Peyer's patch (tissue), 4 donors: Measurements from ENCODE around the gene SLC25A26. TPM values are rescaled to one million over a fixed set of nuclear protein-coding genes. Genes with fewer than 3 reads are reported as not detected.

Experiments used
- DNase-seq, 3 donors: peaks; one replicate each; pipeline ENCODE4 v3.0.0-alpha.2; 2017 to 2019
- H3K27ac ChIP-seq, 4 donors: fragments of 200-600 bp; sonication (generic); one replicate each; pipeline ENCODE4 v1.5.1; 2016 to 2019
- H3K27me3 ChIP-seq, 2 donors: fragments of 200-600 bp; sonication (generic); one replicate each; pipeline ENCODE4 v1.5.1; 2019
- H3K36me3 ChIP-seq, 3 donors: fragments of 200-600 bp; sonication (generic); one replicate each; pipeline ENCODE4 v1.5.1; 2016 to 2019
- H3K4me1 ChIP-seq, 4 donors: fragments of 200-600 bp; sonication (generic); one replicate each; pipeline ENCODE4 v1.5.1; 2016 to 2019
- H3K4me3 ChIP-seq, 4 donors: fragments of 200-600 bp; sonication (generic); 1 replicate in 3 of 4; 2 replicates in 1 of 4; pipeline ENCODE4 v1.5.1; 2016 to 2019; ENCODE audit warnings: mild to moderate bottlenecking in 1 of 4
- H3K9me3 ChIP-seq, 4 donors: fragments of 200-600 bp; sonication (generic); one replicate each; pipeline ENCODE4 v1.5.1; 2016 to 2019; ENCODE audit warnings: mild to moderate bottlenecking in 1 of 4
- CTCF ChIP-seq, 6 experiments: fragments of 450-650 bp in 4 of 6; fragments of 200-600 bp in 2 of 6; sonication (generic) in 1 of 6; IDR thresholded peaks; one replicate each; pipeline ENCODE4 v1.5.1; 2017 to 2019; ENCODE audit warnings: antibody characterized with exemption in 6 of 6, mild to moderate bottlenecking in 3 of 6, moderate library complexity in 1 of 6
- POLR2A ChIP-seq, 2 donors: fragments of 450-650 bp; IDR thresholded peaks; one replicate each; pipeline ENCODE4 v1.5.1; 2017; ENCODE audit warnings: antibody characterized with exemption in 2 of 2, mild to moderate bottlenecking in 2 of 2, moderate library complexity in 2 of 2
- total RNA-seq, 4 donors: library from RNA; depleted of rRNA; stranded (reverse); fragments of >200 nt; gene quantifications; one replicate each; pipeline ENCODE4 v1.1.0, GENCODE V29; 2016

The SLC25A26 gene
- total RNA-seq, 4 donors from 2014 or later: 11.9 to 28.9 (median 17.7) TPM

- Histone ChIP-seq H3K27ac (no peak overlapping the region), H3K9me3 (no peaks in the 10 kb centered on the region), H3K27me3 (no peaks in the 10 kb centered on the region), H3K4me1 (no peaks in the 10 kb centered on the region), H3K36me3 (no peaks in the 10 kb centered on the region), H3K4me3 (no peak overlapping the region)
- DNase-seq: no peak
- TF ChIP-seq POLR2A (IDR thresholded peaks at IDR 0.05) (no peak), CTCF (IDR thresholded peaks at IDR 0.05) (no peak)
Measured at GRCh38 chr3:66227051-66227450, 6.2 kb downstream of the SLC25A26 start.

GRCh38 chr3:66227915-66228314, 7.1 kb downstream of the SLC25A26 start:
- Histone ChIP-seq H3K4me1 (no peaks in the 10 kb centered on the region), H3K9me3 (no peaks in the 10 kb centered on the region), H3K36me3 (no peaks in the 10 kb centered on the region), H3K4me3 (no peak overlapping the region), H3K27ac (no peak overlapping the region), H3K27me3 (no peaks in the 10 kb centered on the region)
- no peak for TF ChIP-seq POLR2A (IDR thresholded peaks at IDR 0.05)
- no peak for TF ChIP-seq CTCF (IDR thresholded peaks at IDR 0.05)
- DNase-seq: no peak

- DNase-seq: no peak
- Histone ChIP-seq H3K27me3 (no peaks in the 10 kb centered on the region), H3K36me3 (no peaks in the 10 kb centered on the region), H3K9me3 (no peaks in the 10 kb centered on the region), H3K27ac (no peak overlapping the region), H3K4me3 (no peak overlapping the region), H3K4me1 (no peaks in the 10 kb centered on the region)
- TF ChIP-seq POLR2A (IDR thresholded peaks at IDR 0.05): no peak
- TF ChIP-seq CTCF (IDR thresholded peaks at IDR 0.05): no peak
Measured at GRCh38 chr3:66228707-66229106, 7.9 kb downstream of the SLC25A26 start.

GRCh38 chr3:66229931-66230330, 9.1 kb downstream of the SLC25A26 start:
- DNase-seq: no peak
- TF ChIP-seq POLR2A (IDR thresholded peaks at IDR 0.05) (no peak), CTCF (IDR thresholded peaks at IDR 0.05) (no peak)
- Histone ChIP-seq H3K27ac (no peak overlapping the region), H3K27me3 (no peaks in the 10 kb centered on the region), H3K4me3 (no peak overlapping the region), H3K4me1 (no peaks in the 10 kb centered on the region), H3K9me3 (no peaks in the 10 kb centered on the region), H3K36me3 (no peaks in the 10 kb centered on the region)

GRCh38 chr3:66233033-66233432, 12.2 kb downstream of the SLC25A26 start:
- no peak overlapping the region for H3K27ac ChIP-seq

More at GRCh38 chr3:66233033-66233432, 12.2 kb downstream of the SLC25A26 start:
- Histone ChIP-seq H3K9me3 (no peaks in the 10 kb centered on the region), H3K27me3 (no peaks in the 10 kb centered on the region), H3K36me3 (no peaks in the 10 kb centered on the region), H3K4me1 (no peaks in the 10 kb centered on the region), H3K4me3 (no peak overlapping the region)
- no peak for DNase-seq
- TF ChIP-seq POLR2A (IDR thresholded peaks at IDR 0.05): no peak
- no peak for TF ChIP-seq CTCF (IDR thresholded peaks at IDR 0.05)
